ENCODE measurements around the gene ALPK3. TPM values are rescaled to one million over a fixed set of nuclear protein-coding genes. Genes with fewer than 3 reads are reported as not detected.
A peak's percentile ranks its signal among the peaks of the same experiment; 100 is the strongest.

Gene ALPK3
- total RNA-seq, 1 experiment from 2014 or later: 2.0 TPM

DNA sequence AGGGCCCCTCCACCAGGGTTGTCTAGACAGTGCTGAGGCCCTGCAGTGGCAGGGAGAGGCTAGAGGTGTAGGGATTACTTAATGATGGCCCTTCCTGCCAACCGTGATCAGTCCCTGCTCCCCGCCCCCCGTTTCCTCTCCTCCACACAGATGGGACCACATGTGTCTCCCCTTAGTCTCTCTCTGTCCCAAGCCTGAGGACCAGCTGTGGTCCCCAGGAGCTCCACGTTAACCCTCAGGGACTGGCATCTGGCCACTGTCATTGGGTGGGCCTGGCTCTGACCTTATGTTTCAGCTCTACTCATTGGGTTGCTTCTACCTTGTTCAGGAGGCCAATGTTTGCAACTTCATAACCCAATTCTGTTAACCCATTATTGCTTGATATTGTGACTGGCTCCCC is 6.0 kb upstream of the ALPK3 start:
- ChIA-PET RAD21 (ENCODE audit: low non-redundant PET in 1 of 2, low total read pairs in 2 of 2, uncharacterized antibody in 2 of 2, unreplicated experiment in 2 of 2) (no interaction called here), CTCF (no interaction called here), POLR2A (no interaction called here)
- H3K9me3 ChIP-seq (ENCODE audit: control insufficient read depth in 1 of 2, insufficient read depth in 1 of 2, low read depth in 1 of 2, low read length in 2 of 2): no peaks in the 10 kb centered on the region
- TF ChIP-seq EZH2phosphoT487 (IDR thresholded peaks at IDR 0.05; ENCODE audit: borderline replicate concordance) (no peak), POLR2A (IDR thresholded peaks at IDR 0.05; ENCODE audit: borderline replicate concordance, extremely low read depth, insufficient read depth, insufficient read length) (no peak), YY1 (IDR thresholded peaks at IDR 0.05; ENCODE audit: extremely low read depth, insufficient replicate concordance, low read depth, low read length) (no peak), CEBPB (IDR thresholded peaks at IDR 0.05; ENCODE audit: low read depth) (no peak), ZNF274 (IDR thresholded peaks at IDR 0.05; ENCODE audit: low read depth, low read length) (no peak), SP1 (IDR thresholded peaks at IDR 0.05; ENCODE audit: low read depth) (no peak), ZFX (IDR thresholded peaks at IDR 0.05) (no peak), EZH2 (IDR thresholded peaks at IDR 0.05) (no peak), CBX3 (IDR thresholded peaks at IDR 0.05; ENCODE audit: low read depth) (no peak)
- TF ChIP-seq, protein P1, sequence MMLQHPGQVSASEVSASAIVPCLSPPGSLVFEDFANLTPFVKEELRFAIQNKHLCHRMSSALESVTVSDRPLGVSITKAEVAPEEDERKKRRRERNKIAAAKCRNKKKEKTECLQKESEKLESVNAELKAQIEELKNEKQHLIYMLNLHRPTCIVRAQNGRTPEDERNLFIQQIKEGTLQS (IDR thresholded peaks at IDR 0.05): no peak
- H3K27ac ChIP-seq (ENCODE audit: low read depth, low read length): no peak overlapping the region
- no peak overlapping the region for H3K9ac ChIP-seq (ENCODE audit: low read length)
- no peaks in the 10 kb centered on the region for H3K9me2 ChIP-seq (ENCODE audit: insufficient read depth)
- no peaks in the 10 kb centered on the region for H3K36me3 ChIP-seq (ENCODE audit: control insufficient read depth in 1 of 2, insufficient read depth in 2 of 2, low read length in 2 of 2)
- H3K4me2 ChIP-seq (ENCODE audit: low read length): no peak overlapping the region
- BruUV-seq (replicated peaks): no TSS peak
- no peaks in the 10 kb centered on the region for H3K4me1 ChIP-seq (ENCODE audit: control insufficient read depth in 1 of 2, insufficient read depth in 2 of 2, low read length in 2 of 2)
- H3K4me3 ChIP-seq (replicated peaks in 1 of 2; ENCODE audit: low read depth in 1 of 2, low read length in 2 of 2): no peak overlapping the region
- H4K20me1 ChIP-seq (ENCODE audit: insufficient read depth): no peaks in the 10 kb centered on the region
- H3K79me2 ChIP-seq (ENCODE audit: insufficient read depth, low read length): no peaks in the 10 kb centered on the region
- ATAC-seq (peak; percentile 17; the same call in 1 of the 2 replicates), DNase-seq (ENCODE audit: low read depth, low spot score) (no peak)
- H2AFZ ChIP-seq (ENCODE audit: low read depth, low read length, poor library complexity, severe bottlenecking): no peak overlapping the region
- intact Hi-C loops (cut with micrococcal nuclease): no loop called here
- H3K27me3 ChIP-seq (ENCODE audit: insufficient read depth, low read length): no peaks in the 10 kb centered on the region

DNA sequence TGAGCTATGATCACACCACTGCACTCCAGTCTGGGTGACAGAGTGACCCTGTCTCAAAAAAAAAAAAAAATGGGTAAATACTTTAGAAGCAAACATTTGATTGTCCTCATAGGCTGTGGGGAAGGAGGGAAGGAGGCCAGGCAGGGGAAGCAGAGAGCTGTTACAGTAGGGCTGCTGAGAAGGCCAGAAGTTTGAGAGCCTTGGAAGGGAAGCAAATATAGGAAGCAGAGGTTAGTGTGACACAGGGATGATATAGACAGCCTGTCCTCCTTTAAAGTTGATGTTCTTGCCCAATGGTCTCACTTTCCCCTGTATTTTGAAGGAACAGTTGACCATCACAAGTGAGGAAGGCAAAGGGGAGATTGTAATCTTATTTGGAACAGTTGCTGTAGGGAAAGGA is 5.3 kb upstream of the ALPK3 start:
- H3K27me3 ChIP-seq (ENCODE audit: insufficient read depth, low read length): no peaks in the 10 kb centered on the region
- ChIA-PET POLR2A (no interaction called here), RAD21 (ENCODE audit: low non-redundant PET in 1 of 2, low total read pairs in 2 of 2, uncharacterized antibody in 2 of 2, unreplicated experiment in 2 of 2) (no interaction called here), CTCF (no interaction called here)
- ATAC-seq: no peak
- DNase-seq (ENCODE audit: low read depth, low spot score): no peak
- intact Hi-C loops (cut with micrococcal nuclease): no loop called here
- H2AFZ ChIP-seq (ENCODE audit: low read depth, low read length, poor library complexity, severe bottlenecking): no peak overlapping the region
- no peaks in the 10 kb centered on the region for H3K36me3 ChIP-seq (ENCODE audit: control insufficient read depth in 1 of 2, insufficient read depth in 2 of 2, low read length in 2 of 2)
- no peaks in the 10 kb centered on the region for H4K20me1 ChIP-seq (ENCODE audit: insufficient read depth)
- H3K9me3 ChIP-seq (ENCODE audit: control insufficient read depth in 1 of 2, insufficient read depth in 1 of 2, low read depth in 1 of 2, low read length in 2 of 2): no peaks in the 10 kb centered on the region
- no peak overlapping the region for H3K9ac ChIP-seq (ENCODE audit: low read length)
- BruUV-seq (replicated peaks): no TSS peak
- H3K79me2 ChIP-seq (ENCODE audit: insufficient read depth, low read length): no peaks in the 10 kb centered on the region
- no peaks in the 10 kb centered on the region for H3K9me2 ChIP-seq (ENCODE audit: insufficient read depth)
- H3K4me2 ChIP-seq (ENCODE audit: low read length): no peak overlapping the region
- no peak overlapping the region for H3K4me3 ChIP-seq (replicated peaks in 1 of 2; ENCODE audit: low read depth in 1 of 2, low read length in 2 of 2)
- no peaks in the 10 kb centered on the region for H3K4me1 ChIP-seq (ENCODE audit: control insufficient read depth in 1 of 2, insufficient read depth in 2 of 2, low read length in 2 of 2)
- no peak overlapping the region for H3K27ac ChIP-seq (ENCODE audit: low read depth, low read length)
- no peak for TF ChIP-seq SP1 (IDR thresholded peaks at IDR 0.05; ENCODE audit: low read depth)
- TF ChIP-seq YY1 (IDR thresholded peaks at IDR 0.05; ENCODE audit: extremely low read depth, insufficient replicate concordance, low read depth, low read length): no peak
- no peak for TF ChIP-seq RAD21 (IDR thresholded peaks at IDR 0.05; ENCODE audit: low read depth)
- no peak for TF ChIP-seq CEBPB (IDR thresholded peaks at IDR 0.05; ENCODE audit: low read depth)
- no peak for TF ChIP-seq ZFX (IDR thresholded peaks at IDR 0.05)
